NCI-H345 treated with DMSO at 0.1 percent for 48 hours (cell line): Measurements from ENCODE around the gene OPCML.

Source experiments
- DNase-seq: peaks from one replicate; lab custom pipeline; 2025; ENCODE audit not compliant: unreplicated experiment; lab: John Stamatoyannopoulos, UW

OPCML gene

DNA sequence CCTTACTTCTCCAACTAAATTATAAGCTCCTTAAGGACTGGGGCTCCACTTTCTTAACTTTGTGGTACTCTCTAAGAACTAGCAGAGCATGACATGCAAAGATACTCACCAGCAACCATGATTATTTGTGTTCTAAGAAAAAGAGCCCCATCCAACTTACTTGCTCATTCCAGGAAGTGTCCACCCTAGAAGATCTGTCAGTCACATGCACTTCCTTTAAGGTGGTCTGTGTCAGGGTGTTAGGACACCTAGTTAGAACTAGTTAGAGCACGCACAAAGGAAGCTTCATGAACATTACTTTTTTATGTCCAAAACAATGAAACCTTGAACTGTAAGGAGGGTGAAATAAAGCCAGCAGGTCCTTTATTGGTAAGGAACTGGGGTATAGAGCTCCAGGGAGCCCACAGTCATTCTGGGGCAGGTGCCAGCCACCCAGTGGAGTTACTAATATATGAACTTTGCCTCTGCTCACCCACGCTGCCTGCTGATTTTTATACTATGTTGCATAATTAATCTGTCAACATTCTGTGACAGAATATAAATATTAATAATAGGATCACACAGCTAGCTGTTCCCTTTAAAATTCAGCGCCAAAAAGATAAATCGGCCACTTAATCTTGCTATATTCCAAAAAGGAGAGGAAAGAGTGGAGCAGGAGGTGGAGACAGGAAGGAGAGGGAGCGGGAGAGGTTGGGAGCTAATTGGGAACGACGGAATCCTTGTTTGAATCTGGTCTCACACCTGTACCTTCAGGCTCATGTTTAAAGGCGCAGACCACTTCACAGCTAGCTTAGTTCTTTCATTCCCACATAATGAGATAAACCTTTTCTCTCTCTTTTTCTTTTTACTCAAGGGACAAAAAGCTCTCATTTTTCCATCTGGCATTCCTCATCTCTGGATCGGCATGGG is 755.0 kb downstream of the OPCML start:
- no peak for DNase-seq

DNA sequence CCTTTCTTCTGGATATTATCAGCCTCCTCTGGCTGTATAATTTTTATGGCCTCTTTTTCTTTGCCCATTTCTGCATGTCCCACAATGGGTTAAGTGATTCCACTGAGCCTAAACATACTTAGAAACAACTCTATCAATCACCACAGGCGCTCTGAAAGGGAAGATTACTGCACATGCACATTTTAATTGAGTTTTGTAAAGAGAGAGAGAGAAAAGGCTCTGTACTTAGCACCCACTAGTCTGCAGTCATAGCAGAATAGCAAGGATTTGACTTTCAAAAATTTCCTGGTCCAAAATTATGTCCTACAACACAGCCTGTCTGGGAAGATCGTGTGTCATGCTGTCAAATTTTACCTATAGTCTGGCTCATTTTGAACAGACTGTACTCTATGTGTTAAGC is 758.5 kb downstream of the OPCML start:
- DNase-seq: no peak

DNA sequence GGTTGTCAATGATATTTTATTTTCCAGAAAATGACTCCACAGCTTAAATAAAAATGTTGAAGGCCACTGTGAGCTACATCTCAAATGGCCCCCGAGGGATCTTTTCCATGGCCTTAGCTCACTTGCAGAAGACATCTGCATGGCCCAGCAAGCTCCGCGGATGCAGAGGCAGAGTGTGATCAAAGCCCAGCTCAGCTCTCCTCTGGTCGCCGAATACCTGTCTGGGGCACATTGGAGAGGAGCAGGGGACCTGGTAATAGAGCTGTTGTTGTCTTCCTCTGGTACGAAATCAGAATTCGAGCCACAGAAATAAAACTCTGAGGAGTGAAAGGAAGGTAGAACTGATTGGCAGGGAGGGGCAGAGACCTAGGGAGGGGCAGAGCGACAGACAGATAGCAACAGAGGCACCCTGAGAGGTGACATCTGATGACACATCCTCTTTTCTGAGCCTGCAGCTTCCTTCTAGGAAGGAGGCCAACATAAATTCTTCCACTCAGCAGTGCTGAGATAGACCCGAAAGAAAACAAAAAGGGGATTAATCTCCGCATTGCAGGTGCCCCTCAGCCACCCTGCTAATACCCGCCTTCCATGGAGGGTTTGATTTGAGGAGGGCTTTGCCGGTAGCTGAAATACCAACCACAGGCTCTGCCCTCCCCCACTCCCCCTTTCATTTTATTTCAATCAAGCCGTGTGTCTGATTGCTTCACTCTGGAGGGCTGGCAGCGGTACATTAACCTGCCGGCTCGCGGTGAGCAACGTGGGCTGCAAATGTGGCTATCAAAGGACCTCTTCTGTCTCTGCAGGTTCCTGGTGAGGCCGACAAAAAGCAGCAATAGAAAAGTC is 759.4 kb downstream of the OPCML start:
- DNase-seq: no peak

DNA sequence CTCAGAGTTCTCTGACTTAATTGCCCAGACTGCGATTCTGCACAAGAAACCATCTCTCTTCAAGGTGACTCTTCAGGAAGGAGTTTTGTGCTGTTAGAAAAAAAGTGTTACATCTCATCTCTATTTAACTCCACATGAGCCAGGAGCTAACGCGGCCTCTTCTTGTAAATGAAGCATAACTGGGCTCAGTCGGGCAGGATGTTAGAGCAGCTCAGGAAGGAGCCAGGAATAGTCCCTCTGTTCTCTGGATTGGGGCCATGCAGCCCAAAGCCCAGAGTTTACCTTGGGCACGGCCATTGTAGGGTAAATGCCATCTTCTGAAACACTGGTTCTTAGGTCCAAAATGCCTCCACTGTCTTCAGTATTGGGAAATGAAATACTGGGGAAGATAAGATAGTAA is 760.6 kb downstream of the OPCML start:
- DNase-seq: no peak

DNA sequence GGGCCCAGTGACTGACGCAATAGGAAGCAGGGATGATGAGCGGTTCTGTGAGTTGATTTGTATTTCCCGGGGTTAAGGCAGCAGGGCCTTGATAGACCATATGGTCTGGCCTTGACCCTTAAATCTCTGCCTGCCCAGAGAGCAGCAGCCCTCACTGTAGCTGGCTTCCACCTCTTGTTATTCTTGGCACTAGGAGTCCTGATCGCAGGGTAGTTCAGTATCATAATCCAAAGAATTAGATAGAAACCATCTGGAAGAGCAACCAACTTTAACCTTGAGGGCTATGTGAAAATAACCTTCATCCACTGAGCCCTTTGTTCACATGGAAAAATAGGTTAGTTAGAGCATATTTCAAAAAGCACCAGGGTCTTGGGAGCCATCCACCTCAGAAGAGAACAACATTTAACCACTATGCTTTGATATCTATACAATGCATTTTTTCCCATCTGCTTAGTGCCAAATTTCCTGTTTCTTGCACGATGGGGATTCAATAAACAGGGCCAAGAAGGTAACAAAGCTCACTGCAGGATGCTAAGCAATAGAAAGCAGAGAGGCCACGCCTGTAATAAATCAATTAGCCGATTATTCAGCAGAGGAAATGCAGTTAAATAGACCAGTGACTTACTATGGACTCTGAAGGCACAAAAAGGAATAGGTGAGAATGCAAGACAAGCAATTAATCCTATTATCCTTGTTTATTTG is 761.3 kb downstream of the OPCML start:
- no peak for DNase-seq

DNA sequence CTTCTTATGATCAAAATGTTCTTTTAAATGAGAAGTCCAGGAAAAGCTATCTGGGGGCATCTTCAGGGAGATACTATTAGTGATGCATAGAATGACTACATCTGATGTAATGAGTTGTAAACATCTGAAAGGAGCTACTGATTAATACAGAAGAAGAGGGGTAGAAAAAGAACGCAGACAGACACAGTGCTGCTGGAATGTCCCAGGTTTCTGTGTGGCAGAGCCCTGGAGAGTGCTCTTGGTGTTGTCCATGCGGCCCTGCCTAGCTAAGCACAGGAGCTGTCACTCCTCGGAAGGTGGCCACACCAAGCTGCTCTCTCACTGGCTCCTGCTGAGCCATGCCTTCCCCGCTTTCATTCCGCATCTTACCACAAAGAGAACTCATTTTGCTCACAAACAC is 768.8 kb downstream of the OPCML start:
- no peak for DNase-seq

DNA sequence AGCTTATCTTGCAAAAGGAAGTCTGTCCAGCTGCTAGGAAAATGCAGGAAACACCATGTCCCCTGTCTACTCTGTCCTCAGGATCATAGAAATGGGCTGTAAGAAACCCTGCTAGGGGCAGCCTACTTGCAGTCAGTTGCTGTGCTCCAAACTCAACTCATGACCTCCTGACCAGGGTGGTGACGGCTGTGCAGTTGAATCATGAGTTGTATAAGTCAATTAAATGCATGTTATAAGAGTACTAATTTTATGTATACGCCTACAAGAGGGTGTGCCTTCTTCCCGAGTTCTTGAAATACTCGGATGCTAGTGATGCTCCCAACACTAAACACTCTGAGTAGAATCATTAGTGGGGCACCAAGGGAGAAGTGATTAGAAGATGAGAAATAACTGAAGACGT is 776.4 kb downstream of the OPCML start:
- DNase-seq: no peak

DNA sequence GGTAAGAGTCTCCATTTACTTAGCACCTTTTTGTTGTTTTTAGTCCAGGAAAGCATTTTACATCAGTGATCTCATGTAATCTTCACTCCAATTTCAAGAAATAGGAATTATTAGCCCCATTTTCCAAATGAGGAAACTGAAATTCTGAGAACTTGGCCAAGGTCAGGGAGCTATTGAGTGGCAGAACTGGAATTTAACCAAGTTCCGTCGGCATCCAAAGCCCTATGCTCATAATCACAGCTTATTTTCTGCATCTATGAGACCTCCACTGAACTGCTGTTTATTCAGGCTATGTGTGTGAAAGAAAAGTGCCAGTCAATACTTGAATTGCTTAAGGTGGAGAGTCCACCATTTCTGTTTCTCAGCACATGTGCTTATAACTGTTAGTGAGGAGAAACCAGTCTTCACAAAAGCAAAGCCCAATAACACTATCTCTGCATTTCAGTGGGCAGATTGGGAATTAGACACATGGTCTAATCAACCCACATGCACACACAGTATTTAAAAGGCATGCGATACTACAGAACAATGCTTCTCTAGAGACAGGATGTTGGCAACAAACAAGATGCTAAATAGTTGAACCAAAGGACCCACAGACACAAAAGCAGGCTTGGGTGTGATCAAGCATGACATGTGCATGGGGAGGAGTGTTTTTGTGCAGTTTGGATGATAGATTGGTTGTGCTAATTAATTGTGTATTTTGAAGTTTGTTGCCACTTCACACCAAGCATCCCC is 780.6 kb downstream of the OPCML start:
- no peak for DNase-seq

DNA sequence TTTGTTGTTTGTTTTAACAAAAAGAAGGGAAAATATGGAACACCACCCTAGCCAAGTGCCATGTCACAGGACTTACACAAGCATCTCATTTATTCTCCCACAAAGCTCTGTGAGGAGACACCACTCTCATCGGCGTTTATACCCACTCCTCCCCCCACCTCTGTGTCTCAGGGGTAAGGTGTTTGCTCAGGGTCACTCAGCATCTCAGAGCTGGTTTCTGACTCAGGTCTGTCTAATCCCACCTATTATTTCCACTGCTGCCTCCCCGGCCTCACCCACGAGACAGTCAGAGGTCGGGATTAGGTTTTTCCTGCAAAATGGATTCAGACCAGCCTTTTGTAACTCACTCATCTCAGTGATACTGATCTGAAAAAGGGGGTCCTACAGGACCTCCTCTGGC is 786.0 kb downstream of the OPCML start:
- no peak for DNase-seq

DNA sequence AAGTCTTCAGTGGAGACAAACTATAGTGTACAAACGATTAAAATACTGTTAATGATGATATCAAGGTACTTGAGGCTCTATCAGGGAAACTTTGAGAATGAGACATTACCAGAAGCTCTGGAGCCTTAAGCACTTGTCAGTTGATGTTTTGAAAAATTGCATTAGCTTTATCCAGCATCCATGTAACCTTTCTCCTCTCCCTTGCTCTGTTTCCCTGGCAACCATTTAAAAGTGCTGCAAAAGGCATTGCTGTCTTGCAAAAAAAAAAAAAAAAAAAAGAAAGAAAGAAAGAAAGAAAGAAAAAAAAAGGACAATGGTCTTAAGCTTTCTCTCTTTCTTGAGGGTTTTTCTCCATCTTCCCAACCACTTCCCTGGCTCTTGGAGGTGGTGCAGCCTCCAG is 787.0 kb downstream of the OPCML start:
- no peak for DNase-seq

DNA sequence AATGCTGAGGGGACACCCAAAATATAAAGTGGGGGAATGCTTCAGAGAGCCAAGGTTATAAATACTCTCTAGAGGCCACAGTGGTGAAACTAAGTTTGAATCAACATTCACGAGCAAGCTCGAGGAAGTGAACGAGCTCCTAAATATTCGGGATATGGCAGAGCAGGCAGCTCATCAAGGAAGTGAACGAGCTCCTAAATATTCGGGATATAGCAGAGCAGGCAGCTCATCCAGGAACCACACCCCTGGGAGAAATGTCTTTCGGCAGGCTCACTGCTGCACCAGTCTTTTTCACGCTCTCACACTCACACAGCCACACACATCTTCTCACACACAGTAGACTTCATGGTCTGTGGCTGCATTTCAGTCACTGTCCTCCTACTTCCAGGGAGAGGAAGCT is 787.5 kb downstream of the OPCML start:
- DNase-seq: no peak

DNA sequence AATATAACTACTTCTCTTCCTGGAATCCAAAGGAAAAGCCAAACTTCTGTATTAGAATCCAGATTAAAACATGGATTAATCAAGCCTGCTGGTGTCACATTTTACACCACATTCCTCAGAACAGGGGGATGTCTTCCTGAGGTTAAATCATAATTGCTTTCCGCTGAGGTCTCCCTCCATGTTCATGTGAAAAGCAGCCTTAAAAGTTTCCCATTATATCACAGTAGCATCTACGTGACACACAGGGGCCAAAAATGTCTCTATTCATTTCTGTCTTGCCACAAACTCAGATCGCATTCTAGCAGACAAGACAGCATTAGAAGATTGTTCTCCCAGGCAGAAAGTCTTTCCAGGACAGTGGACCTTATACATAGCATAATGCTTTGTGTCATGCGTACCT is 788.7 kb downstream of the OPCML start:
- DNase-seq: no peak

DNA sequence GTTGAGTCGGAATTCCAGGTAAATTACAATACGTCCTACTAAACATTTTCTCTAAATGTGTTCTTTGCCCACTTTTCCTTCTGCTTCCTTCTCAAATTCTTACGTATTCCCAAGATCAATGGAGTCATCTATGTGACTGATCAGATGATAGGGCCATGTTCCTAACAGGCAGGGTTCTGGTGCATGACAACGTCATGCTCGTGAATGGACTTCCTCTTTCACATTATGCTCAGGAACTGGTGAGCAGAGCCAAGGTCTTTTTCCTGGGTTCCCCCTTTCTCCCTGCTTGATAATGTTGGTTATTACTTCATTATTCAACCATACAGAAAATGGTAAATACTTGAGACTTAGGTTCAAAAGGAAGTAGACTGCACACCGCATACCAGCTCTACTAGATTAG is 789.4 kb downstream of the OPCML start:
- no peak for DNase-seq

DNA sequence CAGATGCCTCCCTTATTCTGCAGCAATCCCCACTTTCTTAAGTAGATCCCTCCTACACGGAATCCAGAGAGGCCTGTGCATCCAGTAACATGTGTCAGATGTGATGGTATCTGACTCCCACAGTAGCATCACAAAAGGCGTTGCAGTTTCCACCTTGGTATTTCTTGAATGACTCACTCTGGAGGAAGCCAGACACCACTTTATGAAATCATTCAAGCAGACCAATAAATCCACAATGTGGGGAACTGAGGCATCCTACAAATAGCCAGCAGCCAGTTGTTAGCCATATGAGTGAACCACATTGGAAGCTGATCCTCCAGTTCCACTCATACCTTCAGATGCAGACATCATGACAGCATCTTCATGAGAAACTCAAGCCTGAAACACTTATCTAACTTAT is 798.1 kb downstream of the OPCML start:
- DNase-seq: no peak

DNA sequence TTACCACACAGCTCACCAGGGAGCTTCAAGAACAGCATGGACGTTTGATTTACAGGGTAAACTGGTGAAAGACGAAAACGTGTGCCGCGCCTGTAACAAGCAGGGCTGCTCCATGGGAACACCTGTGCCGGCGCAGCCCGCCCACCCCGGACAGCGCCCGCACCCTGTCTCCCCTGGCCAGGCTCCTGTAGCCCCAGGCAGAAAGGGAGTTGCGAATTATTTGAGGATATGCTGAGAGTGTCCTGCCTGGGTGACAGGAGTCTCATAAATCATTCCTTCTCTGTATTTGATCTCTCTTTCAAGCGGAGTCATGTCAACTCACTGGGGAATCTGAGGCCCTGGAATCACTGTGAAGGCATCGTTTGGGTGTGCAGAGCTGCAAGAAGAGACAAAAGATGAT is 804.3 kb downstream of the OPCML start:
- no peak for DNase-seq

DNA sequence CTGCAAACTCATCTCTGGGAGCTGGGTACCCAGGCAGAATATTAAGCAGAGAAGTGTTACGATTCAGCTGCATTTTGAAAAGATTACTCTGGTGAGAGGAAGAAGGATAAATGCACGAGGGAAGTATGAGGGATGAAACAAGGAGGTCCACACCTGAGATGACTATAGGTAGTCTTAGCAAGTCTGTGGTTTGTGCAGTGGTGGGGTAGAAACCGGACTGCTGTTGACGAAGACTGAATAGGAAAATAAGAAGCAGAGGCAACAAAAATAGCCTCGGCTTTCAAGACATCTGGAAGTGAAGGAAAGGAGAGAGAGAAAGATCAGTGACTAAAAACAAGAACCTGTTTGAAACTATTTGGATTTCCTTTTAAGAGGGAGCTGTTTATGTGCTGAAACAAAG is 810.8 kb downstream of the OPCML start:
- DNase-seq: no peak

DNA sequence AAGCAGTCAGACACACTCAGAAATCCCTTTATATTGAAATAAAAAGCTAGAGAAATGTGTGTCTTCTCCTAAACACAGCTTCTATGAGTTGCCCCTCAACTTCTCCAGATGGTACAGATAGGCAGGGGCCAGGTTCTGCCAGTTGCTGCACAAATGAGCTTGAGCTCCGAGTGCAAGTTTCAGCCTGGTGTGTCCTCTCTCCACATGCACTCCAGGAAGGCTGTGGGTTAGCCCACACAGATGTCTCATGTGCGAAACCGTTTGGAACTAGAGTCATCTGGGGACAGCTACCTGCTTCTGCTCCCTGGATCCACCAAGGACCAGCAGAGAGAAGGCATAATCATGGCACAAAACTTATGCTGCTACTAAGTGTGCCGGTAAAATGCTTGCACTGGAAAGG is 812.6 kb downstream of the OPCML start:
- DNase-seq: no peak

DNA sequence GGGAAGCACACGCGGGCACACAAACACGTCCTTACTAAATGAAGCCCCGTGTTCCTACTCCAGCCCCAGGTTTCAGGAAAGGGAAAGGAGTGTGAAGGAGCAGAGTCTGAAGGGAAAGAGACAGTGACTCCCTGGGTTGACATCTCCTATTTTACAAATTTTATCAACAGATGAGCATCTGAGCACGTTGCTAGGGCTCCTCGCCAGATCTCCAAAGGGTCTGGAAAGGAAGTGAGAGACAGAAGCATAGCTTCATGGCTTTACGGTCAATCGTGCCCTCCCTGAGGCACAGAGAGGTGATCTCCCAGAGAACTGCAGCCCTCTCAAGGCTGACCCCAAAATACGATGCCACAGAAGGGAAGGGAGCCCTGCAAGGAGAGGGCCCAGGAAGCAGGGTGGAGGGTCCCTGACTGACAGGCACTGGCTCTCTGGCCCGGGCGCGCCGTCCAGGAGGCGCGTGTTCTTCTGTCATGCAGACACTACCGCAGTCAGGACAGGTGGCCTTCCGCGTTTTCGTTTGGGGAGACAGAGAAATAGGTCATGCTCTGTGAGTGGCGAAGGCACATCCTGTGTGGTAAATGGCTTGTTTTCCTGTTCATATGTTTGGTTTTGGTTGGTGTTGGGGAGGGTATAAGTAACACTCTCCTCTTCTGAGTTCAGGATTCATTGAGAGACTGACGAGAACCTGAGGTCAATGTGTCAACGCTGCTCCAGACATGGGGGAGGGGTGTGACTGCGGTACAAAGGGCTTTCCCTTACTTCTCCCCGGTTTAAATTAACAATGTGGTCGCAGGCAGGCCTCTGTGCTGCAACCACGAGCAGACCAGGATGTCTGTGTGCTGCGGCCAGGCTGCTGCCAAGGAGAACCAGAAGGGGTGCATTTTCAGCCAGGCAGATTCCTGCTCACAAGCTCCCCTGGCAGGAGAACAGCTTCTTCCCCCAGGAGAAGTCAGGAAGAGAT is 813.3 kb downstream of the OPCML start:
- no peak for DNase-seq

DNA sequence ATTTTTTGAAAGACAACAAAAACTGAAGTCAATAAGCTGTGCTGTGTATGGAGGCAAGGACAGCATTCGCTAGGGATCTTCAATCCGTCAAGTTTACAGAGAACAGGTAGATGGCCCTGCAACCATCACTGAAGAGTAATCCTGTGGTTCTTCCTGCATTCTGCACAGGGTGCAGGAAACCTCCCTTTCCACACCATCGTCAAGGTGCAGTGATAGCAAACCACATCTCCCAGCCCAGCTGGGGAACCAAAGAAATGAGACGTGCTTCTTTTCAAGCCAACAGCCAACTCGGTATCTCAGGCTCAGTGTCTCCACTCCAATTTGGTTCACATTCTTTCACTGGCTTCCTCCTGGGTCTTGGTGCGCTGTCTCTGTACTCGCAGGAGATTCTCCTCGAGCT is 814.5 kb downstream of the OPCML start:
- DNase-seq: no peak

DNA sequence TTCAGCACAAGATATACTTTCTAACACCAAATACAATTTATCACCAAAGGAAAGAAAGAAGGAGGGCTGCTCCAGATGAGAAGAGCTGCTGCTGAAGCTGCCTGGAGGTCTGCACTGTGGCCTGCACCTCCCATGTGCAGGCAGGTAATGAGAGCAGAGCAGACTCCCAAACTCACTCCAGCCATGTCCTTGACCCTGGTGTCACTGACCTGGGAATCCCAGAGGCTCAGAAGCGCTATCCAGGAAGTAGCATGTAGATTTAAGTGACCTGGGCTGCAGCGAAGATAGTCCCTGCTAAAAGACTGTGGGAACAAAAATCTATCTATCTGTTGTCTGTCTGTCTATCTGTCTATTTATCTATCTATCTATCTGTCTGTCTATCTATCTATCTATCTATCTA is 816.3 kb downstream of the OPCML start:
- no peak for DNase-seq
